Left renal cortex interstitium (tissue), 4 donors: Measurements from ENCODE around the gene CAPN8. TPM values are rescaled to one million over a fixed set of nuclear protein-coding genes. Genes with fewer than 3 reads are reported as not detected.
"Not testable (repeated sequence)": the region's sequence is repeated elsewhere in the genome, so short reads cannot be mapped to it uniquely, and the experiment has no call there.

ENCODE experiments used
- DNase-seq, 4 donors: peaks; one replicate each; pipeline ENCODE4 v3.0.0-alpha.2; 2013; ENCODE audit warnings: low read depth in 4 of 4, low spot score in 2 of 4, missing footprints in 1 of 4
- polyA plus RNA-seq, 4 donors: library from polyadenylated mRNA; unstranded; fragments of 120-200 nt; gene quantifications; one replicate each; pipeline ENCODE4 v1.2.1, GENCODE V29; 2013; ENCODE audit not compliant: insufficient read length in 4 of 4

CAPN8 gene
- polyA plus RNA-seq, 4 donors = 1.3 to 4.8 (median 2.4) TPM

DNA sequence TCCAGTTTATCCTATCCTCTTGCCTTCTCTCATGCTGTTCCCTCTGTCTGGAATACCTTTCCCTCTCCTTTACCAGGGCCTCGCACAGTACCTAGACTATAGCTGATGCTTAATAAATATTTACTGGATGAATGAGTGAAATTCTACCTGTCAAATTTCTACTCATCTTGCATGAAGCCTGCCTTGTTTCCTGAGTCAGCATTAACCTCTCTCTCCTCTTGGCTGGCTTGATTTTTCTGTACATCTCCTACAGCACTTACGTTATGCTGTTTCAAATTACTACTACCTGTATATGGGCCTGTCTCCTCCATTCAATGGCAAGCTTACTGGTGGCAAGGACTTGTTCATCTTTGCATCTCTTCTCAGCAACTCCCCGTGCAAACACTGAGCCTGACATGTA is 130.8 kb downstream of the CAPN8 start:
- DNase-seq = no peak

DNA sequence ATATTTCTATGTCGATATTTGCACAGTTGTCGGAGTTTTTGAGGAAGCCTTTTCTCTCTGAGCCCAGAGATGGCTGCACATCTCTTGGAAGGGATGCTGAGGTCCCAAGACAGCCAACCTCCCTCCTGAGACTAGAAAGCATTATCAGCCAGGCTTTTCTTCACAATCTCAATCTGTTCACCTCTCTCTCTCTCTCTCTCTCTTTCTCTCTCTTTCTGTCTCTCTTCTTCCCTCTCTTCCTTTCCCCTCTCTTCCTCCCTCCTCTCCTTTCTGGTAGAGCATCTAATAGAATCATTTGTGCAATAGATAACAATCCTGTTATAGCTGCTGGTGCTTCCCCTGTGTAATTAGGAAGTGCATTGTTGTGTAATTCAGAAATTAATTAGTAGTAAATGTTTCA is 131.8 kb downstream of the CAPN8 start:
- DNase-seq = no peak

DNA sequence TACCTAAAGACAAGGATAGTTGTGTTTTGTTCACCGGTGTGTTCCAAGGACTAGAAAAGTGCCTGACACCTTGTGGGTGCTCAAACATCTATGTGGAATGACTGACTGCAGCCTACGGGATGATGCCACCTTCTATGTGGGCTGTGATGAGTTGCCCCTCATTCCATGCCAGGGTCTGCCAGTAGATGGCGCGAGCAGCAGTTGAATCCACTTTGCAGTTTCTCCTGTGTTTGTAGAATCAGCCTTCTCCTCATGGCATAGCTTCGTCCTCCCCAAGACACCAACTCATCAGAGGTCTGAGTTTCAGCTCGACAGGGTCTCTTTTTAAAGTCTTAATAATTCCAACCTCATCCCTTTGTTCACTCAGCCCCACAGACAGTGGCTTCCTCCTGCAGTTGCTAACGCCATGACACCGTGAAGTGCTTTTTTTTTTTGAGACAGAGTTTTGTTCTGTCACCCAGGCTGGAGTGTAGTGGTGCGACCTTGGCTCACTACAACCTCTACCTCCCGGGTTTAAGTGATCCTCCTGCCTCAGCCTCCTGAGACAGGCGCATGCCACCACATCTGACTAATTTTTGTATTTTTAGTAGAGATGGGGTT is 133.7 kb downstream of the CAPN8 start:
- peak in 2 of 4 donors; percentile 13 to 46 for DNase-seq

DNA sequence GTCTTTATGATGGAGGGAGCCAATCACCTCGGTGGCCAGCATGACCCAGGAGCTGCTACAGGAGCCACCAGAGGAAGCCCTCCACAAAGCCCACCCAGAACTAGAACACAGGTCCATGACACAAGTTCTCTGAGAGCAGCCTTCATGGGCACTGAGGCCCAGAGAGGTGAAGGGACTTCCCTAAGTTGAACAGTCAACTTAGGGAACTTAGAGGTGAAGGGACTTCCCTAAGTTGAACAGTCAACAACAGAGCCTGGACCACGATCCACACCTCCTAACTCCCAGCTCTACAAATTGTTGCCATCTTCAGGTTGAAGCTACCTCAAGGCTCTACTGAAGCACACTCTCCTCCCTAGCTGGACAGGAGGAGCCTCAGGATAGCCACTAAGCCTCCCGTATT is 139.5 kb downstream of the CAPN8 start:
- DNase-seq = no peak

DNA sequence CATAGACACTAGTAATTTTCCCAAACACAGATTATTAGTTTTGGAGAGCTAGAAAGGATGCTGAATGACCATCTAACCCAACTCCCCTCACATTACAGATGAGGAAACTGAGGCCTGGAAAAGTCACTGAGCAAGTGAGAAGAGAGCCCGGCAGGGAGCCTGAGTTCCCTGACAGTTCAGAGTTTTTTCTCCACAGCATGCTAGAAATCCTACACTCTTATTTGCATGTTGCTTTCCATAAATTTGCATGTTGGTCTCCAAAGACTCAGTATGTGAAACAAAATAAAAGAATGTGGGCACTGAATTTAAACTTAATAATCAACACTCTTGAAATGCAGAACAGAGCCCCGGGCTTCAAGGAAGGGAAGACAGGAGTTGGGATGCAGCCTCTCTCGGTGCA is 140.0 kb downstream of the CAPN8 start:
- no peak for DNase-seq

DNA sequence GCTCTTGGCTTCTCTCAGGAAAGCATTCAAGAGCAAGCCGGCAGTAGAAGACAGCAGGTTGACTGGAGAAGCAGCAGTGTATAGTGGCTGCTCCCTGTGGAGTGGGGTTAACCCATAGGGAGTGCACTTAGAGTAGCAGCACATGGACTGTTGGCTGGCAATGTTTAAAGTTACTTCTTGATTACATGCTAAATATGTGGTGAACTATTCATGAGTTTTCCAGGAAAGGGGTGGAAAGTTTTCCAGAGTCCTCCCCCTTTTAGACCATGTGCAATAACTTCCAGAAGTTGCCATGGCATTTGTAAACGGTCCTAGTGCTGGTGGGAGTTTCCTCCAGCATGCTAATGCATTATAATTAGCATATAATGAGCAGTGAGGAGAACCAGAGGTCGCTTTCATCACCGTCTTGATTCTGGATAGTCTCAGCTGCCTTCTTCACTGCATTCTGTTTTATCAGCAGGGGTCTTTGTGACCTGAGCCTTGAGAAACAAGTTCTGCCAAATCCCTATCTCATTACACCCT is 140.5 kb downstream of the CAPN8 start:
- DNase-seq = no peak

DNA sequence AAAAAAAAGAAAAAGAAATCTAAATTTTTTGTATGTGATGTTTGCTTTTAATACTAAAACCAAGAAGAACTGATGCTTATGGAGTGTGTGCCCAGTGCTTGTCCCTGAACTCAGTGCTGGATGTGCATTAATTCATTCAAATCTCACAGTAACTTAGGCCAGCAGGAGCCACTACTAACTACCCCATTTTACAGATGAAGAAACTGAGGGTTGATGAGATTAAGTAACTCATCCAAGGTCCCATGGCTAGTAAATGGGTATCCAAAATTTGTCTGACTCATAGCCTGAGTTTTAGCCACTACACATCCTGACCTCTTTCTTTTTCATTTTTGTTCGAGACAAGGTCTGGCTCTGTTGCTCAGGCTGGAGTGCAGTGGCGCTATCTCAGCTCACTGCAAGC is 144.4 kb downstream of the CAPN8 start:
- DNase-seq = no peak

DNA sequence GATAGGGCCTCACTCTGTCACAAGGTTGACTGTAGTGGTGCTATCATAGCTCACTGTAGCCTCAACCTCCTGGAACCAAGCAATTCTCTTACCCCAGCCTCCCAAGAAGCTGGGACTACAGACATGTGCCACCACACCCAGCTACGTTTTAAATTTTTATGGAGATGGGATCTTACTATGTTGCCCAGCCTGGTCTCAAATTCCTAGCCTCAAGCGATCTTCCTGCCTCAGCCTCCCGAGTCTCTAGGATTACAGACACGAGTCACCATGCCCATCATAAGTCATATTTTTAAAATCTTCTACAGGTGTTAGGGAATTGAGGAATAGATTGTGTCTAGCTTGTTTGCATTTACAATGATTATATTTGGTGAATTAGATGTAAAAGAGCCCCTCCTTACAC is 145.3 kb downstream of the CAPN8 start:
- DNase-seq = no peak

DNA sequence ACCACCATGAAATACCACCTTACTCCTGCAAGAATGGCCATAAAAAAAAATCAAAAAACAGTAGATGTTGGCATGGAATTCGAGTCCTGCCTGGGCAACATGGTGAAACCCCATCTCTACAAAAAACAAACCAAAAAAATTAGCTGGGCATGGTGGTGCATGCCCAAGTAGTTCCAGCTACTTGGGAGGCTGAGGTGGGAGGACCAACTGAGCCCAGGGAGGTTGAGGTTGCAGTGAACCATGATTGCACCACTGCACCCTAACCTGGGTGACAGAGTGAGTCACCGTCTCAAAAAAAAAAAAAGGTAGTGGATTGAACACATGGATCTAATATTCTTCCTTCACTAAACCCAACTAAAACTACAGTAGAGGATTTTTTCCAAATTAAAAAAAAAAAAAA is 146.4 kb downstream of the CAPN8 start:
- no peak for DNase-seq

DNA sequence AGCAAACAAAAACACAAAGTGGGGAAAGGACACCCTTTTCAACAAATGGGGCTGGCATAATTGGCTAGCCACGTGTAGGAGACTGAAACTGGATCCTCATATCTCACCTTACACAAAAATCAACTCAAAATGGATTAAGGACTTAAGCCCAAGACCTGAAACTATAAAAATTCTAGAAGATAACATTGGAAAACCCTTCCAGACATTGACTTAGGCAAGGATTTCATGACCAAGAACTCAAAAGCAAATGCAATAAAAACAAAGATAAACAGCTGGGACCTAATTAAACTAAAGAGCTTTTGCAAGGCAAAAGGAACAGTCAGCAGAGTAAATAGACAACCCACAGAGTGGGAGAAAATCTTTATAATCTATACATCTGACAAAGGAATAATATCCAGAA is 146.9 kb downstream of the CAPN8 start:
- DNase-seq = not testable (repeated sequence)

DNA sequence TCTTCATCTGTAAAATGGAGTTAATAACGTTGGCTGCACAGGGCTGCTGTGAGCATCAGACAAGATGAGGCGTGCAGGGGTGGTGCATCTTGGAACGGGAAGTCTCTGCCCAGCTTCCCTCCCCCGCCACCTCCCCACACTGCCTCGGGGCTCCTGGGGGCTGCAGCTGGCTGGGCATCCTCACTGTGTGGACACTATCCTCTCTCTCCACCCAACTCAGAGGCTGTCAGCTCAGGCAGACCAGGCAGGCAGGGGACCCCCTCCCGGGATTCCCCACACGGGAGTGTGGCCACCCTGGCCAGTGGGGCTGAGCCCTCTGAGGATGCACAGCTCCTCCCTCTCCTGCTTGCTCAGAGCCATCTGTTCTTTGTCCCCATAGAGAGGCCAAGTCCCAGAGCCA is 149.6 kb downstream of the CAPN8 start:
- DNase-seq = no peak

DNA sequence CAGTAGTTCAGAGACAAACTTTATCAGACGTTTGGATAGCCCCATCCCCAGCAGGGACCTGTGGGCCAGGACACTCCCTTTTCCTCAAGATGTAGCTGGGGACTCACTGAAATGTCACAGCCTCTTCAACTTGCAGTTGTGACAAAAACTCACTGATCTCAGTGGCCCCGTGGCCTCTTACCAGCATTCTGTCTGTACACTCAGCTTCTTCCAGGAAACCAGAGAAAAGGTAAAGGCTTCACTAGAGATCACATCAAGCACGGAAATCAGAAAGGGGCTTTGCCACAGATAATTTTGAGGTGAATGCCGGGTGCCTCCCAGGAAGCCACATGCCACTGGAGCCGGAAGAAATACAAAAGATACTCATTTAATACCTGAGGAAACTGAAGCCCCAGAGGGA is 150.1 kb downstream of the CAPN8 start:
- no peak for DNase-seq

DNA sequence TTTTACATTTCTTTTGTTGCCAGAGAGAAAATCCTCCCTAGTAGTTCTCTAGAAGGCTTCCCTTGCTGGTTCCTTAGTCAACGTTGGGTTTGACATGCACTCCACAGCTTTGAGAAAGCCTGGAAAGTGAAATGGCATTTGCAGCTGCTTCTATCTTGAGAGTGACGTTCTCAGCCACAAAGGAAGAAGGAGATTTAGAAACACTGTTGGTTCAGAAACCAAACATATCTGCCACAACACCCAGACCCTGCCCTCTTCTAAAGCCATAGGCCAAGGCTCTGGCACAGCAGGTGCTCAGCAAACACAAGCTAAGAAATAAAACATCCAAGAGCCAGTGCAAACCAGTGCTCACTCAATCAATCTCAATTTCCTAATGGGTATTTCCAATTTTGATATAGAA is 150.9 kb downstream of the CAPN8 start:
- DNase-seq = no peak

DNA sequence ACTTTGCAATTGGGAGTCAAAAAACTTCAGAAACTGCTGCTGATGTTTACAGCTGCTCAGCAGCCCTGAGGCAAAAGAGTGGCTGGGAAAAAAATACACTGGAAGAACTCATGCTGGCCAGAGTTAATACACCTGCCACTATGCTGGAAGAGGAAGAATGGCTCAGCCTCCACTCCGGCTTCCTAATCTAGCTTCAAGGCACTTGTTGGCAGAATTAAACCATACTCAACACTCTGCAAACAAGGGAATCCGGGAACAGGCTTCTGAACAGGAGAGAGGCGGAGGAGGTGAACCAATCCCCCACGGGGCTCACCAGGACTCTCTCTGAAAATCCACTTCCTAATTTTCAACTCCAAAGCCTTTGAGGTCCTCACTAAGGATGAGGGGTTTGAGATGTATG is 152.2 kb downstream of the CAPN8 start:
- no peak for DNase-seq

DNA sequence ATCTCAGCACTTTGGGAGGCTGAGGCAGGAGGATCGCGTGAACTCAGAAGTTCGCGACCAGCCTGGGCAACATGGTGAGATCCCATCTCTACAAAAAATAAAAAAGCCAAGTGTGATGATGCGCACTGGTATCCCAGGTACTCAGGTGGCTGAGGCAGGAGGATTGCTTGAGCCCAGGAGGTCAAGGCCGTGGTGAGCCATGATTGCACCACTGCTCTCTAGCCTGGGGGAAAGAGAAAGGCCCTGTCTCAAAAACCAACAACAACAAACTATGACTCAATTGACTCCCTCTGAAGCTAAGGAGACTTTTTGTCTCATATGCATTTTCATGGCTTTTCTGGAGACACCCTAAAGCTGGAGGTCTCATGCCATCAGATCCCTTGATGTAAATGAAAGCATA is 153.4 kb downstream of the CAPN8 start:
- DNase-seq = no peak

DNA sequence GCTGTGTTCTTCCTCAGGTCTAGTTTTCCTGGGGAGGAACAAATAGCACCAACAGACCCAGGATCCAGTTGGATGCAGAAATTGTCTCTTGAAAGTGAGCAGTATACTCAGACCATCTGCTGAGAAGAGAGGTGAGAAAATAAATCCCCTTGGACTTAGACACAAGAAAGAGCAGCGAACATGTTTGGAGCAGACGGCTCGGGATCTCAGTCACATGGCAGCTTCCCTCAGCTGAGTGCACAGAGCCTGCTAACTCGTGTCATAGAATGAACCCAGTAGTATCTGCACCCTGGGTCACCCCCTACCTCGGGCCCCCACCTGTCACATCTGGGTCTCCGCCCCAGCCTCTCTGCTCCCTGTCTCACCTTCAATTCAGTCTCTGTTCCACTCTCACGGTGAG is 156.7 kb downstream of the CAPN8 start:
- DNase-seq = no peak

DNA sequence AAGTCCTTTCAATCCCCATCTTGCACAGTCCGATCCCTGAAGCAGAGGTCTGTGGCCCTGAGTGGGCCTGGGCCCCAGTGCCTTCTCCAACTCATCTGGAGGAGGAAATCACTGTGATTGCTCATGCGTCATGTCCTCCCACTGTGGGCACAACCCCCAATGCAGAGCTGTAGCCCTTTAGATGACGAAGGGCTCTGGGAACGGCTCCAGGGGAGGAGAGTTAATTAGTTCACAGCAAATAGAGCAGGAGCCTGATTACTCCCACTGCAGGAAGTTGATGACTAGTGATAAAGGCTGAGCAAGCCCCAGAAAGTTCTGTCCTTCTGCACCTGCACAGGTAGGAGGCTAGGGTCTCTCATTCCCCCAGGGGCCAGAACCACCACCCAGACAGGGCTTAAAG is 160.8 kb downstream of the CAPN8 start:
- DNase-seq = peak in 2 of 4 donors; percentile 14 to 33

DNA sequence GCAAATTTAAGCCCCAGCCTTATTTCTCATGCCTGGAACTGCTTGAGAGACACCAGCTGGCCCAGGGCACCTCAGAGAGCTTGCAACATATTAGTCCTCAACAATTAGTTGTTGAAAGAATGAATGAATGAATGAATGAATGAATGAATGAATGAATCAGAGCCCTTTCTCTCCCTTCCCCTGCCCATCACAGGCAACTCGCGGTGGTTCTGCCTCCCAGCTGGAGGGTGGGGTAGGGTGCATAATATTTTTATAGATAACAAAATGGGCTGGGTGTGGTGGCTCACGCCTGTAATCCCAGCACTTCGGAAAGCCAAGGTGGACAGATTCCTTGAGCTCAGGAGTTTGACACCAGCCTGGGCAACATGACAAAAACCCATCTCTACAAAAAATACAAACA is 162.2 kb downstream of the CAPN8 start:
- no peak for DNase-seq

DNA sequence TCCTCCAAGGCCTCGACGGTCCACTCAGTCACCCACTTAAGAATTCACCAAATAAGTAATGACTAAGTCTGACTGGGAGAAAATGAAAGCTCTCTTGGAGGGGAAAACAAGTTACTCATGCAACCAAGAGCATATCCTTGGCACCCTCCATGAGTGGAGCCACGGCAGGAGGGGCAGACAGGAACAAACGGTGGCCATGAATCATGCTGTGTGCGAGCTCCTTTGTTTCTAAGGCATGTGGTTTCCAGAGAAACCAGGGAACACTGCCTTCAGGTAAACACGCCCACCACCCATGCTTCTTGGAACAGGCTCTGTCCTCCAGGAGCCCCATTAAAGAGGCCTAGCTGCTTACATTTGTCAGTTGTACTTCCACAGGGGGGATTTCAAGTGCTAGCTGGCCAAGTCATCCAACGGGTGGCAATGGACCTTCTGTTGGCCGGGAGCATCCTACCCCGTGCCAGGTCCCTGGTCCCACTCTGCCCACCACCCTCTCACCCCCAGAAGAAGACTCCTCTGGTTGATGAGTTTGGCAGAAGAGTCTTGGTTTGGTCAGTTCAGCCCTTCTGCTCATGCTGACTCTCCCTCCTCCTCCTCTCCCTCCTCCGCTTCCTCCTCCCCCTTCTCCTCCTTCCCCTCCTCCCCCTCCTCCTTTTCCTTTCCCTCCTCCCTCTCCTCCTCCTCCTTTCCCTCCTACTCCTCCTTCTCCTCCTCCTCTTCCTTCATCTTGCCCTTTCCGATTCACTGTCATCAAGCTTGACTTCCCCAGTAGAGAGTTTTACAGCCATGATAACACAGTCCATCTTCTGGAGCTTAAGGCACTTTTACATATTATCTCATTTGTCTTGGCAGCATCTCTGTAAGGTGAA is 164.7 kb downstream of the CAPN8 start:
- no peak for DNase-seq

DNA sequence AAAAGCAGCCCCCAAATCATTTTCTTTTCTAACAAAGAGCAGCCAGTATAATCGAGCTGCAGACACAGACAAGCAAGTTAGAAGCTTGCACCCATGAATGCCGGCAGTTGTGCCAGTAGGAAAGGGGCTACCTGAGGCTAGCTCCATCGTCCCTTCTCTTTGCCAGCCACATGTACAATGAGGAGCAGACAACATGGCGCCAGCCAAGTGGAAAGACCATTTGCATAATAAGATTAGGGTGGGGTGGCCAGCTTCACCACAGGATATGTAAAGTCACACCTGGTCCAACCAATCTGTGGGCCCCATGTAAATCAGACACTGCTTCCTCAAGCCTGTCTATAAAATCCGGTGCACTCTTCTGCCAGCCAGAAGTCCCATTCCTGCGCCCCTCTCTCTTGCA is 168.6 kb downstream of the CAPN8 start:
- DNase-seq = no peak

DNA sequence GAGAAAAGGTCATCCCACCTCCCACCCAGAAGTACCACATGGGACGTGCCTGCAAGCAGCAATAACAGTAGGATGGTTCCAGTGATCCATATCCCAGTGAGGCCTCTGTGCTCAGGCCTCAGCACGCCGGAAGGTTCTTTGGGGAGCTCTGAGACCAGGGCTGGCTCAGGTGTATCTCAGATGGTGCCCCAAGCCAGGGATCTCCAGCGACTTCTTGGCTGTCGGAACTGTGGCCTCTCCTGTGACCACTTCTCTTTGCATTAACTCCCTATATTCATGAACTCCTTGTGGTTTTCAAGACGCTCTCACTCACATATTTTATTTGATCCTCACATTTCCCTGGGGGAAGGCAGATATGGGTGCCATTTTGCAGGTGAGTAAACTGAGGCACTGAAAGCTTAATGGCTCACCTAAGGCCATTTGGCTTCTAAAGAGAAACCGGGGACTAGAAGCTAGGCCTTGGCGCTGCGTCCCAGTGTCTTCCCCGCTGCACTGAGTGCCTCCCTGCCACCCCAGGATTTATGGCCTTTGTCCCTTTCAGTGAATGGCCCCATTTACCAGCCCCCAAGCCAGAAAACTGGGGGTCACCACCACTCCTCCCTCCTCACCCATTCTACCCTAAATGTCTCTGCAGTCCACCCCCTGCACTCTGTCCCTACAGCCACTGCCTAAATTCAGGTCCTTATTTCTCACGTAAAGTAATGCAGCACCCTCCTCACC is 170.4 kb downstream of the CAPN8 start:
- DNase-seq = no peak

DNA sequence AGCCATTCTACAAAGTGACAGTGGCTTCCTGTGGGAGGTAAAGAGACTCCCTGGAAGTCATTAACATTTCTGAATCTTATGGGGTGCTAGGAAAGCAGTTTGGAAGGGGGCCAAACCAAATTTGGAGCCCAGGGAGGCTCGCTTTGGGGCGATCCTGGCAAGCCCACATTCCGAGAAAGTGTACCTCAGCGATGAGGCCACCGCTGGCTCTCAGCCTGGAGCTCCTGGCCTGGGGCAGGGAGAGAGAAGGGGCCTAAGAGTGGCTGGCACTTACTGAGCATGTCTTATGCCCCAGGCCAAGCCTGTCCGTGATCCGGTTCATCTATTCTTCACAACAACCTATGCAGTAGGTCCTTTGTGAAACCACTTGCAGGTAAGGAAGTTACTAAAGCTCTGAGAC is 173.5 kb downstream of the CAPN8 start:
- DNase-seq = no peak
